A549 (cell line): Measurements from ENCODE around the gene SEPTIN10. TPM values are rescaled to one million over a fixed set of nuclear protein-coding genes. Genes with fewer than 3 reads are reported as not detected.

Experiments
- ATAC-seq, 2 experiments: fragments of 200-7000 bp in 1 of 2; fragments of >200 bp in 1 of 2; cut with Nextera tagmentation in 1 of 2; cut with Tn5 transposase in 1 of 2; 3 replicates each; pipeline versions ENCODE4 v1.8.0 to v1.9.1; 2018 to 2020; ENCODE audit warnings: mild to moderate bottlenecking in 1 of 2, moderate library complexity in 1 of 2
- CTCF ChIA-PET: fragments of 300-600 bp; sonication (Branson Sonifier 250); formaldehyde crosslinking; extraction: SDS; loops from one replicate; lab custom pipeline; 2021; ENCODE audit warnings: antibody characterized with exemption, inconsistent platforms; lab: Yijun Ruan, JAX
- POLR2A ChIA-PET: fragments of 350-600 bp; formaldehyde crosslinking; extraction: SDS; loops from one replicate; lab custom pipeline; 2021; ENCODE audit warnings: antibody characterized with exemption, inconsistent platforms; lab: Yijun Ruan, JAX
- DNase-seq, 2 experiments: peaks; one replicate each; pipeline versions ENCODE4 v3.0.0 to v3.0.0-alpha.2; 2011 to 2016; ENCODE audit warnings: low read depth in 1 of 2, low spot score in 1 of 2
- FAIRE-seq: peaks from 2 replicates; lab custom pipeline; 2011; peaks lifted over from hg19 to GRCh38; lab: Jason Lieb, UNC
- H3K27ac ChIP-seq, 2 experiments: fragments of >200 bp; sonication (Bioruptor Twin); formaldehyde crosslinking; 3 replicates each; pipeline ENCODE4 v1.5.1; 2016 to 2017
- H3K4me1 ChIP-seq: fragments of >200 bp; sonication (Bioruptor Twin); formaldehyde crosslinking; 3 replicates; pipeline ENCODE4 v1.6.1; 2016
- H3K4me2 ChIP-seq: fragments of >200 bp; sonication (Bioruptor Twin); formaldehyde crosslinking; 3 replicates; pipeline ENCODE4 v1.6.1; 2016
- H3K4me3 ChIP-seq: fragments of >200 bp; sonication (Bioruptor Twin); formaldehyde crosslinking; 3 replicates; pipeline ENCODE4 v1.5.1; 2016
- H3K9me3 ChIP-seq: fragments of >200 bp; sonication (Bioruptor Twin); formaldehyde crosslinking; 3 replicates; pipeline ENCODE4 v1.6.1; 2016
- ATOH8 ChIP-seq: fragments of 250-450 bp; sonication (Bioruptor Pico); IDR thresholded peaks from 2 replicates; pipeline ENCODE4 v1.5.0; 2020; ENCODE audit warnings: low read depth, mild to moderate bottlenecking, moderate library complexity
- CEBPB ChIP-seq, 2 experiments: fragments of >200 bp in 1 of 2; sonication (Bioruptor Twin) in 1 of 2; formaldehyde crosslinking in 1 of 2; IDR thresholded peaks; 2 replicates each; pipeline ENCODE4 v1.6.1; 2012 to 2016
- CHD4 ChIP-seq: fragments of 200-600 bp; sonication (generic); IDR thresholded peaks from 2 replicates; pipeline ENCODE4 v1.6.1; 2016; ENCODE audit warnings: antibody characterized with exemption, mild to moderate bottlenecking, borderline replicate concordance
- E2F6 ChIP-seq: IDR thresholded peaks from 2 replicates; pipeline ENCODE4 v1.6.1; 2012; ENCODE audit warnings: low read depth, borderline replicate concordance
- ELK1 ChIP-seq: fragments of 150-350 bp; IDR thresholded peaks from 2 replicates; pipeline ENCODE4 v1.6.1; 2014; ENCODE audit warnings: low read depth, mild to moderate bottlenecking, low read length
- EP300 ChIP-seq, 2 experiments: fragments of >200 bp; sonication (Bioruptor Twin); formaldehyde crosslinking; IDR thresholded peaks; 2 replicates in 1 of 2; 3 replicates in 1 of 2; pipeline ENCODE4 v1.6.1; 2016 to 2017
- ESRRA ChIP-seq: fragments of 150-350 bp; IDR thresholded peaks from 2 replicates; pipeline ENCODE4 v1.6.1; 2014; ENCODE audit warnings: mild to moderate bottlenecking, low read length, borderline replicate concordance
- FOSL2 ChIP-seq, 2 experiments: fragments of 450-650 bp in 1 of 2; fragments of >200 bp in 1 of 2; sonication (Bioruptor Twin) in 1 of 2; formaldehyde crosslinking; IDR thresholded peaks; 2 replicates each; pipeline versions ENCODE4 v1.5.0 to v1.6.1; 2016 to 2020; ENCODE audit warnings: mild to moderate bottlenecking in 1 of 2, moderate library complexity in 1 of 2
- GATA3 ChIP-seq: IDR thresholded peaks from 2 replicates; pipeline ENCODE4 v1.6.1; 2012; ENCODE audit warnings: borderline replicate concordance
- HOXA7 ChIP-seq: fragments of 250-450 bp; sonication (Bioruptor Pico); IDR thresholded peaks from 2 replicates; pipeline ENCODE4 v1.5.0; 2020; ENCODE audit warnings: mild to moderate bottlenecking, moderate library complexity
- HOXB5 ChIP-seq: fragments of 250-450 bp; sonication (Bioruptor Pico); IDR thresholded peaks from 2 replicates; pipeline ENCODE4 v1.5.0; 2020; ENCODE audit warnings: mild to moderate bottlenecking, moderate library complexity
- JUN ChIP-seq, 2 experiments: fragments of >200 bp; sonication (Bioruptor Twin); formaldehyde crosslinking; IDR thresholded peaks; 2 replicates in 1 of 2; 3 replicates in 1 of 2; pipeline ENCODE4 v1.6.1; 2016 to 2017
- JUNB ChIP-seq: fragments of >200 bp; sonication (Bioruptor Twin); formaldehyde crosslinking; IDR thresholded peaks from 2 replicates; pipeline ENCODE4 v1.6.1; 2016
- MAFK ChIP-seq: fragments of 450-650 bp; IDR thresholded peaks from 2 replicates; pipeline ENCODE4 v1.6.1; 2014; ENCODE audit not compliant: partially characterized antibody
- MAX ChIP-seq: IDR thresholded peaks from 2 replicates; pipeline ENCODE4 v1.6.1; 2012
- NFE2L2 ChIP-seq: fragments of 150-350 bp; conservative IDR thresholded peaks from 2 replicates; pipeline ENCODE4 v1.6.1; 2014; ENCODE audit warnings: low read length
- POLR2A ChIP-seq: IDR thresholded peaks from 2 replicates; pipeline ENCODE4 v1.6.1; 2012; ENCODE audit warnings: mild to moderate bottlenecking, low read length
- RAD21 ChIP-seq, 2 experiments: fragments of >200 bp in 1 of 2; sonication (Bioruptor Twin) in 1 of 2; formaldehyde crosslinking in 1 of 2; IDR thresholded peaks in 1 of 2; conservative IDR thresholded peaks in 1 of 2; 2 replicates in 1 of 2; 3 replicates in 1 of 2; pipeline ENCODE4 v1.6.1; 2012 to 2018; ENCODE audit warnings: inconsistent platforms in 1 of 2
- RARB ChIP-seq: fragments of 250-450 bp; sonication (Bioruptor Pico); IDR thresholded peaks from 2 replicates; pipeline ENCODE4 v1.8.0; 2021; ENCODE audit warnings: mild to moderate bottlenecking, moderate library complexity
- REST ChIP-seq: fragments of 200-600 bp; sonication (generic); IDR thresholded peaks from 2 replicates; pipeline ENCODE4 v1.6.1; 2016; ENCODE audit warnings: antibody characterized with exemption, mild to moderate bottlenecking, moderate library complexity
- WGBS: methylation state at CpG from one replicate; pipeline ENCODE4 v1.1.6; 2017; ENCODE audit errors: missing lambda C conversion rate; 5-methylcytosine and 5-hydroxymethylcytosine counted together
- polyA plus RNA-seq, 4 experiments: library from polyadenylated mRNA; depleted of rRNA in 3 of 4; stranded (reverse); fragments of >200 nt; fragmentation: RNase III in 1 of 4; extraction: RNeasy Plus Mini Kit Qiagen cat#74134 plus additional on column Dnase treatment in 1 of 4; gene quantifications; 2 replicates in 3 of 4; 3 replicates in 1 of 4; pipeline ENCODE4 v1.2.3, GENCODE V29; 2011 to 2017

The SEPTIN10 gene
- polyA plus RNA-seq, 2 of the 4 experiments (the other 2 are of a cell fraction): 87.6 to 95.0 TPM

- TF ChIP-seq REST (no peak), ELK1 (no peak)
Measured at GRCh38 chr2:109562421-109562820, 51.3 kb downstream of the SEPTIN10 start (continued).

GRCh38 chr2:109560265-109560664 lies 53.5 kb downstream of the SEPTIN10 start:
- FAIRE-seq: no peak
- no peak for TF ChIP-seq POLR2A
- TF ChIP-seq E2F6: no peak
- no peak for TF ChIP-seq FOSL2 (IDR thresholded peaks at IDR 0.05)
- 0 out of 2 replicates have a peak, but pooled peaks have one; percentile 21 for TF ChIP-seq FOSL2 (CRISPR knock-in tag; IDR thresholded peaks at IDR 0.05)
- TF ChIP-seq, all 56 proteins: peak for 1
- peak; percentile 40 to 47; a peak in 5 of 6 replicates for ATAC-seq
- Histone ChIP-seq H3K27ac (peak overlapping the region; percentile 69 to 84), H3K4me1 (peaks cover 82% of the 10 kb centered on the region), H3K9me3 (no peaks in the 10 kb centered on the region), H3K4me2 (peak overlapping the region; percentile 43; the same call in 2 of the 3 replicates), H3K4me3 (no peak overlapping the region)
- ChIA-PET CTCF (interaction anchor here (1.6 to 6.3 kb wide), 3 partner anchors 14 to 55 kb away, joined by 4 to 52 read pairs (median 5); no protein-coding TSS in a partner anchor), POLR2A (no interaction called here)
- 36% methylated on average over 1 of the region's 1 CpG for WGBS
- DNase-seq: peak; percentile 25 to 40

GRCh38 chr2:109558076-109558882 lies 55.5 kb downstream of the SEPTIN10 start:
- DNase-seq (peak; percentile 46 to 87), FAIRE-seq (no peak), ATAC-seq (peak; percentile 57 to 74; a peak in 4 of 6 replicates)
- WGBS: 35% methylated on average over 9 of the region's 9 CpGs
- H3K27ac ChIP-seq: peak overlapping the region; percentile 69 to 84
- POLR2A ChIA-PET: no interaction called here
- CTCF ChIA-PET: interaction anchor here (0.5 to 6.3 kb wide), 7 partner anchors 12 to 584 kb away, joined by 3 to 52 read pairs (median 3); no protein-coding TSS in a partner anchor
- H3K9me3 ChIP-seq: no peaks in the 10 kb centered on the region
- H3K4me2 ChIP-seq: peak overlapping the region; percentile 43
- TF ChIP-seq MAFK: peak; percentile 99
- TF ChIP-seq CHD4: no peak
- peak; percentile 59; the same call in 1 of the 2 replicates for TF ChIP-seq FOSL2 (IDR thresholded peaks at IDR 0.05)
- TF ChIP-seq FOSL2 (CRISPR knock-in tag; IDR thresholded peaks at IDR 0.05): peak; percentile 78
- no peak for TF ChIP-seq ESRRA
- TF ChIP-seq ATOH8: 0 out of 2 replicates have a peak, but pooled peaks have one; percentile 25
- TF ChIP-seq JUN (IDR thresholded peaks at IDR 0.05): peak in 1 of 2 experiments; percentile 38; a peak in 1 of 5 replicates
- no peak for TF ChIP-seq RAD21 (conservative IDR thresholded peaks at IDR 0.05 in 1 of 2, IDR thresholded peaks at IDR 0.05 in 1 of 2)
- peak; percentile 56; the same call in 1 of the 2 replicates for TF ChIP-seq GATA3
- no peak for TF ChIP-seq E2F6
- TF ChIP-seq CEBPB (IDR thresholded peaks at IDR 0.05): peak; percentile 80 to 93
- no peak; the same call in 1 of the 2 replicates for TF ChIP-seq HOXB5 (CRISPR knock-in tag)
- peak; percentile 45 to 60; a peak in 2 of 5 replicates for TF ChIP-seq EP300 (IDR thresholded peaks at IDR 0.05)
- peak; percentile 67; the same call in 1 of the 2 replicates for TF ChIP-seq RARB
- TF ChIP-seq NFE2L2: peak; percentile 97
- TF ChIP-seq MAX: peak; percentile 39
- TF ChIP-seq JUNB: peak; percentile 73
- peak; percentile 68; the same call in 1 of the 2 replicates for TF ChIP-seq HOXA7 (CRISPR knock-in tag)
- peaks cover 78% of the 10 kb centered on the region for H3K4me1 ChIP-seq
- H3K4me3 ChIP-seq: no peak overlapping the region
